HG03196 (cell line): ENCODE data around the gene KCTD15.
"Not testable (repeated sequence)": the region's sequence is repeated elsewhere in the genome, so short reads cannot be mapped to it uniquely, and the experiment has no call there.

Experiments
- ATAC-seq: cut with Tn5 transposase; IDR thresholded peaks from one replicate; pipeline ENCODE4 v1.9.1; 2021; ENCODE audit not compliant: unreplicated experiment

The KCTD15 gene

DNA sequence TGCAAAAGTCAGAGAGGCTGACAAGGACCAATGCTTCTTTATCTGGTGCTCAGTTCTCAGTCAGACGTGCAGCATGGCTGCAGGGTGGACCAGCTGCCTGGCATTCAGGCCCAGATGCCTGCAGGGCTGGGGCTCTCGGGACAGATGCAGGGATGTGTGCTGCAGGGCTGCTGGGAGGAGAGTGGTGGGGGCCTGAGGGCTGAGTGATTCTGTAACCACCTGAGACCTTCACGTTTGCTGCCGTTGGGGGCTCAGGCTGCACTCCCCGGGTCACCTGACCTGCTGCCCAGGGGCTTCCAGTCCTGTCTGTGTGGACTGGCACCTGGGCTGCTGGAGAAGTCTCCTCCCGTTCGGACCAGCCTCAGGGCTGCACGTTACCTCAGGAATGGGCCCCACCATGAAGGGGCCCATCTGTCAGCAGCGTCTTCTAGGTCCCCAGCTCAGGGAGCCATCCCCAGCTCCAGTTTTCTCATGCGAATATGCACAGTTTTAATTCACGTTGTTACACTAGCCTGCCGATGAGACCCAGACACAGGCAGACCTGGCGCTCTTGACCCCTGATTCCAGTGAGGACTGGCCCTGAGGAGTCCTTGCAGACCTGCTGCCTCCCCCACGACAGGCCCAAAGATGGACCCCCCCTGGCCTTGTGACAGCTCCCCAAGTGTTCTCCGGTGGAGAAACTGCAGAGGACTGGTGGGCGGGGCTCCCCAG, 16.9 kb downstream of the KCTD15 start:
- no peak for ATAC-seq

DNA sequence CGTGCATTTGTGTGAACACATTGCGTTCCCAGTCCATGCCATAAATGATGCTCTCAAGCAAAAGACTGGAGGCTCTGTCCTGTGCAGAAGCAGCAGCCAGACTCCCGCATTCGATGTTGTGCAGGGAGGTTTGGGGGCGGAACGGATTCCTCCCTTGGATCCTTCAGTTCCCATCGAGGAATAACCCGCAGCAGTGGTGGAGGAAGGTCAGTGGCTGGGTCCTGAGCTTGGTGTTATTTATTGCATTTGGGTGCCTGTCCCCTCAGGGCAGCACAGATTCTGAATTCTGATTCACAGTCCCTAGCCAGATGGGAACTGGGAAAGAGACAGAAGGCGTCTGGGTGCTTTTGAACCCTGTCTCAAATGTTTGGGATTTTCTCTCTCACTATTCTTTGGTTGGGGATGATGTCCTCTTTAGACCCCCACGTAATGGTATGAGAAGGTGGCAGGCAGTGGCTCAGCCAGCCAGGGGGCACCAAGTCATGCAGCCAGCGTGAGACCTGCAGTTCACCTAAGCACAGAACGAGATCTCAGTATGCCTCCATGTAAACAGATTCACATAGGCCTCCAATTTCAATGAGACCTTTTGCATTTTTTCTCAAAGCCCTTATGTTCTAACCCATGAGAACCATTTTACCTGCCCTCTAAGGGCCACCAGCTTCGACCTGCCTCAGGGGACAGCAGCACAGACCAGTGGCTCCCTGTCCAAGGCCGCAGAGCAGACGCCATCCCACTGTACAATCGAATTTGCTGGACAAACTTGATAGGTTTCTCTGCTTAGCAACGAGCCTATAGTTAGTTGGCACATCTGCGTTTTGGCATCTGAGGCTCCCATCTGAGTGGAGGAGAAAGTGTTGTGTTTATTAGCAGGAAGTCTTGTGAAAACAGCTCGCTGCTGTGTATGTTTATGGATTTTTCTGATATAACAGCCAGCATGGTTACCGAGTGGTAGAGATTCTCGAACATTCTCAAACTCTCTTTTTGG, 17.8 kb downstream of the KCTD15 start:
- no peak for ATAC-seq

DNA sequence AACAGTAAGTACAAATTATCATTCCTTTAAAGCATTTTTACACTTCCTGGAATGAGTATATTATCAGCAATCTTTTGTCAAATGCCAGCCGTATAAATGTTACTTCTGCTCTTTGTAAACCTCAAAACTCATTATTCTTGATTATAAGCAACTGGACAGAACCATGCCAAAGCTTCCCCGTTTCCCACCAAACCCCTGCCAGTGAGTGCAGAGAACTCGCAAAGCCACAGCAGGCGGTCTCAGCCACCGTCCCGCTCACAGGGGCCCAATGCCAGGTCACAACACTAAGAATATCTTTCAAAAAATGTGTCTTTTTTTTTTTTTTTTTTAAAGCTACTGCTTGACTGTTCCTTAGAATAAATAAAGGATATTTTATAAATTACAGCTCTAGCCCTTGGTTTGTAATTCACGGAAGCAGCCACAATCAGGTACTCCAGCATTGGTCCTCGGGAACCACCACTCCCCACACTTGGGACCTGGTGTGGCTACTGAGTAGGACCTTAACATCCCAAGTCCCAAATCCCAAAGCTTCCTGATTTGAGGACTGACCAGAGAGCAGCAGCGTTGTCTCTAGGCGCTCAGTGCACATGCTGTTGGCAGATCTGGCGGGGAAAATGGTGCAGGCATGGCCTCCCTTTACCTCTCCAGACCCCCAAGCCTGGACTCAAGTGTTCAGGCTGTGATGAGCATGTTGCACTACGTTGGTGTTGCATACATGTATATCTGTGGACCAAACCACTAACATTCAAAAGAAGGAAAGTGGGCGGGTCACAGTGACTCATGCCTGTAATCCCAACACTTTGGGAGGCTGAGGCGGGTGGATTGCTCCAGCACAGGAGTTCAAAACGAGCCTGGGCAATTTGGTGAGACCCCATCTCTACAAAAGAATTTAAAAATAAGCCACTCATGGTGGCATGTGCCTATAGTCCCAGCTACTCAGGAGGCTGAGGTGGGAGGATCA, 19.0 kb downstream of the KCTD15 start:
- ATAC-seq: no peak

DNA sequence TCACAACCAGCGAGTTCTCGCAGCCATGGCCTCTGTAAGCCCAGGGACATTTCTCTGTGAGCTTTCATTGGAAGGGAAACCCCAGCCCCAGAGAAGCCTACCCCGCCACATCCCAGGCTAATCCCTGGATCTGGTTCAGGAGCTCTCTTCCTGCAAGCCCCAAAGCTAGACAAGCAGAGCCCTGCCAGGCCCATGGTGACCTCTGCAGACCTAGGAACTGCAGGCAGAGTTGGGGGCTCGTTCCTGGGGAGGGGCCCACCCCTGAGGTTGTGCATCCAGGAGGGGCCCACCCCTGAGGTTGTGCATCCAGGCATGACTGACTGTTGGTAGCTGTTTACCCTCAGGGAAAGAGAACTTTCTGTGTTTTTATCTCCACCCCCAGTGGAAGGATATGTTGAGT, 21.7 kb downstream of the KCTD15 start:
- ATAC-seq: no peak

DNA sequence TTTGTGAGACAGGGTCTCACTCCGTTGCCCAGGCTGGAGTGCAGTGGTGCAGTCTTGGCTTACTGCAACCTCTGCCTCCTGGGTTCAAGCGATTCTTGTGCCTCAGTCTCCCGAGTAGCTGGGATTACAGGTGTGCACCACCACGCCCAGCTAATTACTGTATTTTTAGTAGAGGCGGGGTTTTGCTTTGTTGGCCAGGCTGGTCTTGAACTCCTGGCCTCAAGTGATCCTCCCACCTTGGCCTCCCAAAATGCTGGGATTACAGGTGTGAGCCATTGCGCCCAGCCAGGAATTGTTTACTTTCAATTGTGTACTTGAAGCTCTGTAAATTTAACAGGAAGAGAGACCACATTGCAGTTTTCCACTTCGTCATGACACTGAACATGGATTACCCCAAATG, 22.4 kb downstream of the KCTD15 start:
- not testable (repeated sequence) for ATAC-seq

DNA sequence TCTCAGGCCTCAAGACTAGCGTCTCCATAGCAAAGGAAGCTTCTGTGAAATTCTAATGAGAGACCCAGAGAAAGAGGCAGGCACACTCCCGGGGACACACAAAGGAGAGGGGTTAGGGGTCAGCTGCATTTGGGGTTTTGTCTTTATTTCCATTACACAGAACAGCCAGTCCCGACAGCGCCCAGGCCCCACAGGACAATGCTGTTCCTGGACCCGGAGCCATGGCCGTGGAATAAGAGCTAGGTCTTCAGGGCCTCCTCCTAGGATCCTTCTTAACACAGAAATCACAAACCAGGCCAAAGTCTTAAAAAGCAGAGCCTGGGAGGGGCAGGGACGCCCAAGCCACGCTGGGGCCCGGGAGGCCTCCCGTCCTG, 22.8 kb downstream of the KCTD15 start:
- ATAC-seq: no peak

DNA sequence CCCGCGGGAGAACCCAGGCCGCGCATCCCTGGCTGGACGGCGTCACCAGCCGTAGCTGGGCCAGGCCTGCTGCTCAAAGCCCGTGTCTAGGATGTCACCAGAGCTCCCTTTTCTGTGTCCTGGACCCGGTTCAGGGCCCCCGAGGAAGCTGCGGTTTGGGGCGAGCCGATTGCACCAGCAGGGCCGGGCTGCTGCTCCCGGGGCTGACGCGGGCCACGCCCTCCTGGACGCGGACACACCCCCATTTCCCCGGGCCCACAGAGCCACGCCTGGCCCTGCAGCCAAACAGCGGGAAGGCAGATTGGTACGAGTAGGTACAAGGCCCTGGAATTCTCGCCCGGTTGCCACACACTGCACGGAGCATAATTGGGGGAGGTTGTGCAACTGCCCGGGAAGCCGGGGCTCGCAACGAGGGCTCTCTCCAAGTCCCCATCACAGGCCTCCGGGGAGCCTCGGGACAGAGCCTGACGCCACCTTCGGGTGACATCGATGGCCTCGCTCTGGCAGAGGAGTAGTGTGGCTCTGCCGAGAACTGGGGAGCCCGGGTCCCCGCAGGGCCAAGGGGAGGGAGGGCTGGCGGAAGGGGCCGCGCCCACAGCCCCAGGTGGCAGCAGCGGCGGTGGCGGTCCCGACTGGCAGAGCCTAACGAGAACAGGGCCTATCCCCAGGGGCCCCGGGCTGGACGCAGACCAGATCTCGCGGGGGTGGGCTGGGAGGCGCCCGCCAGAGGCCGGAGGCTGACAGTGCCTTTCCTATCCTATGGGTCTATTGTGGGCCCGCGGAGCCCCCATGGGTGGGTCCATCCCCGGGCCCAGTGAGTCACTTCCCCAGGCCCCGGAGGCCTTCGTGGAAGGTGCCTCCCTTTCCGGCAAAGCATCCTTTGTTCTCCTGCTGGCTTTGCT, 23.5 kb downstream of the KCTD15 start:
- ATAC-seq: no peak

DNA sequence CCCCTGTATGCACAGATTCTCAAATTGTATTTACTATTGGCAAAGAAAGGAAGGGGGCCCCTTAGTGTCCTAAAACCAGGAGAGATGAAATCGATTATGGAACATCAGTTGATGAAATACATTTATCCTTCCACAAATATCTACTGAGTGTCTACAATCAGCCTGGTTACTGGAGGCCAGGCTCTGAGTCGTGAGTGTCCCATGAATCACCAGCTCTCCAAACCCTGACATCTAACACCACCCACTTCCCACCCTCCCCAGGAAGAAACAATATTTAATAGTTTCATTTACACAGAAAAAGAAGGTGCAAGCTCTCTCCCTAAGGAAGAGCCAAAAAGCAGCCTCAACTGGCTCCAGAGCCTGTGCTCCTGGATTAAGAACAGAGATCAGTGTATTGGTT, 25.2 kb downstream of the KCTD15 start:
- ATAC-seq: no peak

DNA sequence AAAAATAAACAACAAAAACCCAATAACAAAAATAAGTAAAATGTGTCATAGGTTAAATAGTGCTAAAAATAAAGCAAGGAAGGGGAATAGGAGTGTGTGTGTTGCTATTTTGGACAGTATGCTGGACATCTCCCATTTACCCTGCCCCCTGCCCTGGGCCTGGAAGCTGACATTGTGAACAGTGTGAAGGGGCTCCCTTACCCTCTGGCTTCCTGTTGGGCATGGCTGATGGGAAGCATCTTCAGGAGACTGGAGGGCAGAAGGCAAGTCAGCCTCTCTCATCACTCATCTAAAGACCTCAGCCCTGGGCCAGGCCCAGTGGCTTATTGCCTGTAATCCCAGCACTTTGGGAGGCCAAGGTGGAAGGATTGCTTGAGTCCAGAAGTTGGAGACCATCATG, 26.7 kb downstream of the KCTD15 start:
- no peak for ATAC-seq

DNA sequence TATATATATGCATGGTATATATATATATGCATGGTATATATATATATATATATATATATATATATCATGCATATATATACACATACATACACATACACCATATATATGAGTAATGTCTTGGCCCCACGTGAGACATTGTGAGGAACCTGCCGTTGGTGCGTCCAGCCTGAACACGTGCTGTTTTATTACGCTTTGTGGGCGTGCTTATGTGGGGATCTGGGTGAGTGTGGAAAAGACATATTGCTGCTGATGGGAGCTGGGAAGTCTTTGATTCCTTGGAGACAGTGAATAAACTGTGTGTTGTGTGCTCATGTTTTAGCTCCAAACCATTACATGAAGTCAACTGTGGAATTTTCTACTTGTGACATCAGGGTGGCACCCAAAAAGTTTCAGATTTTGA, 28.9 kb downstream of the KCTD15 start:
- no peak for ATAC-seq

DNA sequence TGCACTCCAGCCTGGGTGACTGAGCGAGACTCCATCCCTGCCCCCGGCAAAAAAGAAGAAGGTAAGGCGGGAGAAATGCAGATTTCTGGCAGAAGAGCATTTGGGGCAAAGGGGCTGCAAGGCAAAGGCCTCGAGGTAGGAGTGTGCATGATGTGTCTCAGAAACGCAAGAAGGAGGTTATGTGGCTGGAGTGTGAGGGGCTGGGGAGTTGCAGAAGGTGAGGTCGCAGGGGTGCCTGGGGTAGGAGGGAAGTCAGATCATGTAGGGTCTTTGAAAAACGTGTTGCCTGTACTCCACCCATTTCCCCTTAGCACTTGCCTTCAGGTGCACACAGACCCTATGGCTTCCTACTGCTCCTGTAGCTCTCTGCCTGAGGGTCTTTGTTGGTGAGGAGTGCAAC, 29.9 kb downstream of the KCTD15 start:
- ATAC-seq: no peak

DNA sequence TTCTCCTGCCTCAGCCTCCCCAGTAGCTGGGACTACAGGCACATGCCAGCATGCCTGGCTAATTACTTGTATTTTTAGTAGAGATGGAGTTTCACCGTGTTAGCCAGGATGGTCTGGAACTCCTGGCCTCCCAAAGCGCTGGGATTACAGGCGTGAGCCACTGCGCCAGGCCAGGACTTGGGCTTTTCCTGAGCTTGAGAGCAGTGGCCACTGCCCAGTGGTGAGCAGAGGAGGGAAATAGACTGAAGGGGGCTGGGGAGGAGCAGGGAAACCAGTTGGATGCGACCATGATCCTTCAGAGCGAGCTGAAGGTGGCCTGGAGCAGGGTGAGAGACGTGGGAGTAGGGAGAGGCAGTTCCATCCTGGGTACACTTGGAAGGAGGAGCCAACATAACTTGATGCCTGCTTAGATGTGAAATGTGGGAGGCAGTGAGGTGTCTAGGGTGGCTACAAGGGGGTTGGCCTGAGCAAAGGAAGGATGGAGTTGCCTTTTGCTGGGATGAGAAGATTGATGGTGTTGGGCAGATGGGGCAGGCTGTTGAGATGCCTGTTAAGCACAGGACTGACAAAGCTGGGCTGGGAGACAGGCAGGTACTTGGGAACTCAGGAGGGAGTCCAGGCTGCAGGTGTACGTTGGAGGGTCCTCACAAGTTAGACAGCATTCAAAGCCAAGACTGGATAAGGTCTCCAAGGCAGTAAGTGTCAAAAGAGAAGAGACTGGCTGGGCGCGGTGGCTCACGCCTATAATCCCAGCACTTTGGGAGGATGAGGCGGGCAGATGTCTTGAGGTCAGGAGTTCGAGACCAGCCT, 31.8 kb downstream of the KCTD15 start:
- no peak for ATAC-seq

DNA sequence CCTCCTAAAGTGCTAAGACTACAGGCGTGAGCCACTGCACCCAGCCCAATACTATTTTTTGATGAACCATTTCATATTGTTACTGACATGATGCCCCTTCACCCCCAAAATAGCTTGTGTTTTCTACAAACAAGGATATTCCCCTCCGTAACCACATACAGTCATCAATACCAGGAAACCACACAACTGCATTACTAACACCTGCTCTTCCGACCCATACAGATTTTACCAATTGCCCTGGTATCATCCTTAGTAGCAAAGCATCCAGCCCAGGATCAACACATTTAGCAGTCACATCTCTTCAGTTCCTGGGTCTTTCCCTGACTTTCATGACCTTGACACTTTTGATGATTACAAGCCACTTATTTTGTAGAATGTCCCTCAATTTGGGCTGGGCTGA, 33.6 kb downstream of the KCTD15 start:
- ATAC-seq: no peak

DNA sequence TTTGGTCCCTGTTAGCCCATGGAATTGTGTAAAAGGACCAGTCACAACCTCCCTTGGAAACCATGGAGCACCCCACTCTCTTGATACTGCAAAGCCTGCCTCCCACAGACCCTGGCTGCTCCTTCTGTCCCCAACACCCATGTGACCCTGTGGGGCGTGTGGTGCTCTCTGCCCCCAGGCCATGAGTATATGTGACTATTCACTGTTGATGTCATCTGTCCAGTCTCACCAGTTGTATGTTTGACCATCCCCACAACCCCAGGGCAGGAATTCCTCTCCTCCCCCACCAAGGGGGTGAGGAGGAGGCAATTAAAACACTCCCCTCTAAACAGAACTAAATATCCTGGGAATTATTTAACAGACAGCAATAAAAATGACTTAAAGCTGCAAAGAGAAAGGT, 35.2 kb downstream of the KCTD15 start:
- ATAC-seq: no peak

DNA sequence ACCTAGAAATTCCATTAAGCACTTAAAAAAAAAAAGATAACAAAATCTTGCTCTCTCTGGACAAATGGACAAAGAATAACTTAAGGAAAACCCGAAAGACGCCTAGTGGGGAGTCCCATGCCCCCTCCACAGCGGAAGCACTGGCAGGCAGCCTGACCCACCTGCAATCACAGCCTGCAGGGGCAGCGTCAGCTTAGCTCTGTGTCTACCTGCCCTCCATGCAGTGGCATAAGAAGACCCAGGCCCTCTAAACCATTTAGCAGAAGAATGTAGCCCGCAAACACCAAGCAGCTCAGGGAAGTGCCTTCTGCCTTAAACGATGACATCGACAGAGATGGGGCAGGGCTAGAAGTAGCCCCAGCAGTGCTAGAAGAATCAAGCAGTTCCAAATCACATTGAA, 36.0 kb downstream of the KCTD15 start:
- ATAC-seq: no peak

DNA sequence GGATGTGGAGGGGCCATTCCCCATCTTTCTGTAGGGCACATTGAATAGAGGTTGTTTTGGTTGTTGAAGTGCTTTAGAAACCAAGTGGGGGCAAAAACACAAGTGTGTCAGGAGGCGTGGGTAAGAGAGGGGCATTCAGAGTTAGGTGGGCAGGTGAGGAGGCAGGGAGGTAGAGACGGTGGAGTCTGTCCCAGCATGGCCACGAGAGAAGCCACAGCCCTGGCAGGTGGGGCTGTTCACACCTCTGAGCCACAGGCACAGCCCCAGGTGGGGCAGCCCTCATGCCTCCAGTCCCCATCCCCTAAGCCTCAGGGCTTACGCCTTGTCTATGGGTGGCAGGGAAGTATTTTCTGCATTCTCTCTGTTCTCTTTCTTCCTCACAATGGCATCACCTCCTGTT, 43.7 kb downstream of the KCTD15 start:
- ATAC-seq: no peak

DNA sequence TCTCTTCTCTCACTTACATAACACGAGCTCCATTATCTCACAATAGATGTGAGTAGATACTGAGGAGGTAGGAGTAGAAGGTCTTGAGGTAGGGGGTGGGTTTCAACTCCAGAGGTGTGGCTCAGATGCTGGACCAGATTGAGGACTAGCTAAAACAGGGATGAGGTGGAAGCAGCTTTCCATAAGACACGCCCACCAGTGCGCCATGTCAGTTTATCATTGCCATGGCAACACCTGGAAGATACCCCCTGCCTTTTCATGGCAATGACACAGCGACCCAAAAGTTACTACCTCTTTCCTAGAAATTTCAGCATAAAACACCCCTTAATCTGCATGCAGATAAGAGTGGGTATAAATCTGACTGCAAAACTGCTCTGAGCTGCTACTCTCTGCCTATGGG, 44.1 kb downstream of the KCTD15 start:
- no peak for ATAC-seq

DNA sequence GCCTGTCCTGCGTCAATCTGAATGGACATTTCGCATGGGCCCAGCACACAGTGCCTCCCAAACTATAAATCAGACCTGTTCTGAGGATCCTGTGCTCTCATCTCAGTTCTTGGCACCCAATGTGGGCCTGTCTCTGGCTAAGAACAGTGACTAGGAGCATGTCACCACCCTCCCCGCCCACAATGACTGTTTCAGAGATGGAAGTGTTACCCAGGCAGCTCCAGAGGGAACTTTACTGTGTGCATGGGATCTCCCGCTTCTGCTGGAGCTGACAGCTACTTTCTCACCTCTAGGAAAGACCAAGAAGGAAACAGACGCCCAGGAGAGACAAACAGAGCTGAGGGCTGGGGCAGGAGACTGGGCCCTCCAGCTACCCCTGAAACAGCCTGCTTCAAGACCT, 45.0 kb downstream of the KCTD15 start:
- ATAC-seq: no peak

DNA sequence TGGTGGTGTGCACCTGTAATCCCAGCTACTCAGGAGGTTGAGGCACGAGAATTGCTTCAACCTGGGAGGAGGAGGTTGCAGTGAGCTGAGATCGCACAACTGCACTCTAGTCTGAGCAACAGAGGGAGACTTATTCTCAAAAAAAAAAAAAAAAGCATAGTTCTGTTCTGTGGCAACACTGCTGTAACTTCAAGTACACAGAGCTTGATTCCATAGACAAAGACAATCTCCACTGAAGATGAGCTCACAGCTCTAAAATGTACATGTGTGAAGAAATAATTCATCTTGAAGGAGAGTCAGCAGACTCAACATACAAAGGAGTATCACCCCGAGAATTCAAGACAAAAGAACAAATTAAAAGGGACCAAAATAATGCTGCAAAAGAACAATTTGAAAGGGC, 47.8 kb downstream of the KCTD15 start:
- no peak for ATAC-seq
